AG10803 (cell line): Measurements from ENCODE around the gene PIWIL1.

ENCODE experiments used
- DNase-seq: peaks from one replicate; pipeline ENCODE4 v3.0.0; 2010; ENCODE audit warnings: low read depth
- H3K4me3 ChIP-seq: 2 replicates; pipeline ENCODE4 v1.5.1; 2011; ENCODE audit warnings: mild to moderate bottlenecking, low read length, control low read depth
- TF ChIP-seq, protein P1 (sequence below): conservative IDR thresholded peaks from 2 replicates; pipeline ENCODE4 v1.5.1; 2011; ENCODE audit warnings: mild to moderate bottlenecking, low read length, control low read depth, inconsistent platforms

PIWIL1 gene

DNA sequence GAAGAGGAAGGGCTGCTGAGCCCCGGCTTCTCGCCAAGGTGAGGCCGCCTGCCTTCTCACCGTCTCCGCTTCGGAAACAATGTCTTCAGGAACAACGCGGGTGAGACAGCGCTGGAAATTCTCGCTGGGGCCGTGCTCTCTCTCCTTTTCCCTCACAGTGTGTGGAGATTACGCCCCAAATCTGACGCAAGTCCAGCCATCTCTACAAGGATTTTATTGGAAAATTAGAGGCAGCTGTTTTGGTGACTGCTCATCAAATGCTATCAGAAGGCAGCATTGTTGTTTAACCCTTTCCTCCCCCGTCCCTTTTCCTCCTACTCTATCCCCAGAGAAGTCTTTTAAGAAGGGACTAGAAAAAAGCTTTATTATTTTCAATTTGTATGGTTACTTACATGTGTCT lies 53.5 kb downstream of the PIWIL1 start:
- no peak for DNase-seq
- TF ChIP-seq, protein P1, sequence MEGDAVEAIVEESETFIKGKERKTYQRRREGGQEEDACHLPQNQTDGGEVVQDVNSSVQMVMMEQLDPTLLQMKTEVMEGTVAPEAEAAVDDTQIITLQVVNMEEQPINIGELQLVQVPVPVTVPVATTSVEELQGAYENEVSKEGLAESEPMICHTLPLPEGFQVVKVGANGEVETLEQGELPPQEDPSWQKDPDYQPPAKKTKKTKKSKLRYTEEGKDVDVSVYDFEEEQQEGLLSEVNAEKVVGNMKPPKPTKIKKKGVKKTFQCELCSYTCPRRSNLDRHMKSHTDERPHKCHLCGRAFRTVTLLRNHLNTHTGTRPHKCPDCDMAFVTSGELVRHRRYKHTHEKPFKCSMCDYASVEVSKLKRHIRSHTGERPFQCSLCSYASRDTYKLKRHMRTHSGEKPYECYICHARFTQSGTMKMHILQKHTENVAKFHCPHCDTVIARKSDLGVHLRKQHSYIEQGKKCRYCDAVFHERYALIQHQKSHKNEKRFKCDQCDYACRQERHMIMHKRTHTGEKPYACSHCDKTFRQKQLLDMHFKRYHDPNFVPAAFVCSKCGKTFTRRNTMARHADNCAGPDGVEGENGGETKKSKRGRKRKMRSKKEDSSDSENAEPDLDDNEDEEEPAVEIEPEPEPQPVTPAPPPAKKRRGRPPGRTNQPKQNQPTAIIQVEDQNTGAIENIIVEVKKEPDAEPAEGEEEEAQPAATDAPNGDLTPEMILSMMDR: no peak
- H3K4me3 ChIP-seq: no peak overlapping the region

DNA sequence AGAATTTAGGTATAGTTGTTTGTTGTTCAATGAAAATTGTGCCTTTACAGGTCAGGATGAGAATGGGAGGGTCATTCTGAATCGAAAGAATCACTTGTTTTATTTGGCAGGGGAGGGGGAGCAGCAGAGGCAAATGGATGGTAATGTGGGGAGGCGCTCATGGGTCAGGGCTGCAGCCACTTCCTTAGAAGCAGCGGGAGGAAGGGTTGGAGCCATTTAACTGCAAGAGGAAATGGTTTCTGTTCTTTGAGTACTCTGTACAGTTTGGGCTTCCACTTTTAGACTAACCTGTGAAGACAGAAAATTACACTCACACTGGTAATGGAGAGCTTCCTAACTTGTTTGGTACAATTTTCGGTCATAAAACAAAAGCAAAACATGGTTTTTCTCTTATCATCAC lies 57.2 kb downstream of the PIWIL1 start:
- TF ChIP-seq, protein P1: no peak
- H3K4me3 ChIP-seq: no peak overlapping the region
- no peak for DNase-seq

DNA sequence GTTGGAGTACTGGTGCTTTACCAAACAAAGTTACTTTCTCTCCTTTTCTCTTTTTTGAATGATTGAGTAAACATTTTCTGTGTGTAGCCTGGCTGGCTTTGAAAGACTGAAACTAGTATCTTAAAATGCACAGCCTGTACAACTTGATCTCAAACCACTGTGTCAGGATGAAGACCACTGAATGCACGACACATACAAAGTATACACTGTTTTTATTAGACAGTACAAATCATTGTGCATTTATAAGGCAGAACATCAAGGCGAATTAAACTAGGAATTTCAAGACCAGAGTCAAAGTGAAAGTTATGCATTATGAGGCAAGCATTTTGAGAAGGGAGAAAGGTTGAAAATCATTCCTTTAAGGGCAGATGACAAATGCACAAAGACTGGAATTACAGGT lies 59.0 kb downstream of the PIWIL1 start:
- no peak for DNase-seq
- TF ChIP-seq, protein P1: no peak
- no peak overlapping the region for H3K4me3 ChIP-seq

DNA sequence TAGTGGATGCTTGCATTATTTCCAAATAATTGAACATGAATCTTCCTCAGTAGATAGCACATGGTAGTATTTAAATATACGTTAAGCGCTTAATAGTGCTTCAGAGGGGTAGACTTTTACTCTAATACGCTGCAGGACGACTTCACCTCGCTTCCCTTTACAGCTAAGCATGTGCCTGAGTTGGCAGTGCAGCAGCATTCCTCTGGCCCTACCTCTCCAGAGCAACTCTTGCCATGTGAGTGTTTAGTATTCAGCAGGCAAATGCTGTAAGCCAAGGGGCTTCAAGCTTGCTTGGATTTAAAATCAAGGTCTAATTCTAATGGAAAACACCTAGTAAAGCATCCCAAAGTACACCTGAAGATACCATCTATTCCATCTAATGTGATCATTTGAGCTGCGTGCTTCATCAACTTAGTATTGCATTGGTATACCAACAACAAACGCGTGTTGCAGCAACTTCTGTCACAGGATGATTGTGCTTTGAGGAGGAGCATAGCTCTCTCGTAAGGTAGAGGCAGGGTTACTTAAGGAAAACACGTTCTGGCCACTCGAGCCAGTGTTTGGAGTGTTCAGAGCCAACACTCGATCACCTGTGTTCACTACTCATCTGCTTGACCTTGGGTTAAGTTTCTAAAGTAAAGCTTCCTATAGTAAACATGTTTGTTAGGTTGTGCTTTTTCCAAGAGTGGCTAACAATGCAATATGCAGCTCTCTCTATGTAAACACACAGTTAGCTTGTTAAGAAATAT lies 60.6 kb downstream of the PIWIL1 start:
- H3K4me3 ChIP-seq: no peak overlapping the region

DNA sequence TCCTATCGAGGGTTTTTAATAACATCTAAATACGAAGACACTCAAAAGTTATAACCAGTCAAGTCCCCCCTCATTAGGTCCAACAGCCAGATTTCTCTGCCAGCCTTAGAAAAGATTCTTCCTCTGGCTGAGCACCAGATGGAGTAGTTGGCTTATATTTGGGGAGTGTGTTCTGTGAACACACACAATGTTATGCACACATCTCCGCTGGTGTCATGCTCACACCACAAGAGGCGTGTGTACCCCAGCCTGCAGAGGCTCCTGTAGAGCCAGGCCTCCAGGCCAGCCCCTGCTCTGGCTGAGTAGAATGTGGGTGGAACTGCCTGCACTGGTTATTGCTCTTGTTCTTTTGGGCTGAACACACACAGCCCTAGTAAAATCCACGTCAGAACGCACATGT lies 64.0 kb downstream of the PIWIL1 start:
- H3K4me3 ChIP-seq: no peak overlapping the region
- no peak for DNase-seq
- TF ChIP-seq, protein P1: no peak

More for the DNA sequence above, 60.6 kb downstream of the PIWIL1 start:
- TF ChIP-seq, protein P1: no peak
- DNase-seq: no peak

DNA sequence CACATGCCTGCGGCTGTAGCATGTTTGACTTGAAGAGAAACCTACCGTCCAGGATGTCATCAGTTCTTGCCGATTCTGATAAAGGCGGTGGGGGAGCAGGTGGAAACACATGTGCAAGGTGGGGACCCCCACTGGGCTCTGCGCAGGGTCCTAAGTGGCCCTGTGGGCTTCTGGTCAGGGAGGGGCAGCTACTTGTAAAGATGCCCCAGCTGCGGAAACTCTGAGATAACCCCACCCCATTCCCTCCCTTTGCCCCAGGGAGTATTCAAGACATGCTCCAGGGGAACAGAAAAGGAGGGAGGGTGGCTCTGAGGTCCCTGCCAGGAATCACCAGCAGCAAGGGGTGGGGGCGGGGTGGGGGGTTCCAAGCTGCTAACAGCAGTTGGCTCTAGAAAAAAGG lies 67.6 kb downstream of the PIWIL1 start:
- no peak for DNase-seq
- TF ChIP-seq, protein P1: no peak

DNA sequence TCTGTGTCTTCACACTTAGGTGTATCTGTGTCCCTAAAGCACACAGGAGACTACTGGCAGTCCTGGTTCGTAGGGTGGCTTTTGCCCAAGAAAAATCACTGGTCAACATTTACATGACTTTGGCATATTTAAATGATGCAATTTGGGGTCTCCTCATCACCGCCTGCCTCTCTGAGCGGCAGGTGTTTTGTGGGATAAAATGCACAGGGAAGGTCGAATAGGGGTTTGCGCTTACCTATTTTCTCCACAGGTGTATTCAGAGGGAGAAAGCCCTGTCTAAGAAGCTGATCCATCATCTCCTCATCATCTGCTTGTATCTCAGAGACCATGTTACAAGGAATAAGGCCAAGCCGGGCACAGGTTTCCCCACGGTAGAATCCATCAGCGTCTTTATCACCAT lies 74.7 kb downstream of the PIWIL1 start:
- TF ChIP-seq, protein P1: no peak
- no peak for DNase-seq
- H3K4me3 ChIP-seq: no peak overlapping the region

More for the DNA sequence above, 67.6 kb downstream of the PIWIL1 start:
- H3K4me3 ChIP-seq: no peak overlapping the region
